Measurements from ENCODE around the gene CSNK2A3.

DNA sequence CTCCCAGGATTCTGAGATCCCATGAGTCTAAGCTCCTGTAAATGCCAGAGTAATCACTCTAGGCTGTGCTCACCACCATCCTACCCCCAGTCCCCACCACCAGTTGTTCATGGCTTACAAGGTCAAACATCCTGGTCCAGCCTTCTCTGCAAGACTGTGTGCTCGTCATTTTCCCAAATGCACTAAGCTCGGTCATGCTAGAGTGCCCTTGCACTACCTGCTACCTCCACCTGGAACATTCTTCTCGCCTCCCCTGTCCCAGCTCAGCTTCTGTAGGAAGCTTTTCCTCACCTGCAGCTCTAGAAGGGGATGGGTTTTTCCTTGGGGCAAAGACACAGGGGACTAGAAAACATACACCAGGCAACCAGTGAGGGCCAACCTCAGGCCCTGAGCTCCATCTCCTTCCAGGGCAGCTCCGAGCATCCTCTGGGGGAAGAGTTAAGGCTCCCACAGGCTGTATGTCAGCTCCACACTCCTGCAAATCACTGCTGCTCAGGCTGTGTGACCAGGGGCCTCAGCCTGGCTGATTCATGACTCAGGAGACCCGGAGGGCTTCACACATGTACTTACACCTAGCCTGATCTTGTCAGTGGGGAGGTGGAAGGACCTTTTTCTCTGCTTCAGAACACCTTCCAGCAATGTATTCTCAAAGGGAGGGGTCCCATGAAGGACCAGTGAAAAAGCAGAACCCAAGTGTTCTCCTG lies 37.2 kb upstream of the CSNK2A3 start:
- no peak for TF ChIP-seq TAF1 (IDR thresholded peaks at IDR 0.05; ENCODE audit: borderline replicate concordance, low read depth, low read length)
- no peak for TF ChIP-seq POLR2AphosphoS5 (IDR thresholded peaks at IDR 0.05; ENCODE audit: low read depth, low read length)
- TF ChIP-seq POLR2A (IDR thresholded peaks at IDR 0.05; ENCODE audit: low read depth, low read length) = no peak

All from GM12892 (cell line).